SK-N-SH (cell line): ENCODE measurements around the gene KRAS.

Source experiments
- CTCF ChIP-seq: fragments of 200-600 bp; sonication (generic); IDR thresholded peaks from 2 replicates; pipeline ENCODE4 v1.6.1; 2017; ENCODE audit warnings: antibody characterized with exemption, mild to moderate bottlenecking, moderate library complexity
- GABPA ChIP-seq: IDR thresholded peaks from 2 replicates; pipeline ENCODE4 v1.4.0; 2012; ENCODE audit warnings: low read depth, mild to moderate bottlenecking
- NRF1 ChIP-seq: IDR thresholded peaks from 2 replicates; pipeline ENCODE4 v1.6.1; 2012; ENCODE audit warnings: low read depth, mild to moderate bottlenecking, low read length
- RAD21 ChIP-seq: IDR thresholded peaks from 2 replicates; pipeline ENCODE4 v1.6.1; 2012; ENCODE audit warnings: mild to moderate bottlenecking, low read length
- RFX5 ChIP-seq: IDR thresholded peaks from 2 replicates; pipeline ENCODE4 v1.6.1; 2012; ENCODE audit warnings: mild to moderate bottlenecking, improper control_type of control experiment, low read length
- RXRA ChIP-seq: IDR thresholded peaks from 2 replicates; pipeline ENCODE4 v1.4.0; 2012; ENCODE audit warnings: low read depth, mild to moderate bottlenecking, borderline replicate concordance
- SIN3A ChIP-seq: IDR thresholded peaks from 2 replicates; pipeline ENCODE4 v1.6.1; 2012; ENCODE audit warnings: low read depth, mild to moderate bottlenecking, low read length, moderate library complexity, borderline replicate concordance
- TCF12 ChIP-seq: IDR thresholded peaks from 2 replicates; pipeline ENCODE4 v1.4.0; 2012

DNA sequence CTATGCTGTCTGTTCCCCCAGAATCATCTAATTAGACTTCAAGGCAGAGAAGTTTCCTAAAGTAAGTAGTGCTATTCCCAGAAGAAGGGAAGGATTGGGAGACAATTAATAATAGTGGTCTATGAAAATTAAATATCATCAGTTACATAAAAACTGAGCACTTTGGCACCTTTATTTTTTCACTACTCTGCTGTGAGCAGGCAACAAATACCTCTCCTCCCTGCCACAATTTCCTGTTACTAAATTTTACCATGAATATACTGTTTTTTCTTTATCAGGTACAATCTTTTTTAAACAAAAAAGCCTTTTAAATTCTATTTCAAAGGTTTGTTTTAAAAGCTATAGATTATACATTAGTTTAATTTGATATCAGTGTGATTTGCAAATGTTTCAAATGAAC is 29.4 kb upstream of the KRAS start:
- TF ChIP-seq RFX5 = no peak
- TF ChIP-seq GABPA = no peak
- TF ChIP-seq CTCF = no peak
- no peak for TF ChIP-seq SIN3A
- no peak for TF ChIP-seq RXRA
- TF ChIP-seq NRF1 = no peak
- TF ChIP-seq RAD21 = no peak
- no peak for TF ChIP-seq TCF12
